ENCODE results near the gene LRIG3.
"Not testable (repeated sequence)": the region's sequence is repeated elsewhere in the genome, so short reads cannot be mapped to it uniquely, and the experiment has no call there.

The LRIG3 gene

DNA sequence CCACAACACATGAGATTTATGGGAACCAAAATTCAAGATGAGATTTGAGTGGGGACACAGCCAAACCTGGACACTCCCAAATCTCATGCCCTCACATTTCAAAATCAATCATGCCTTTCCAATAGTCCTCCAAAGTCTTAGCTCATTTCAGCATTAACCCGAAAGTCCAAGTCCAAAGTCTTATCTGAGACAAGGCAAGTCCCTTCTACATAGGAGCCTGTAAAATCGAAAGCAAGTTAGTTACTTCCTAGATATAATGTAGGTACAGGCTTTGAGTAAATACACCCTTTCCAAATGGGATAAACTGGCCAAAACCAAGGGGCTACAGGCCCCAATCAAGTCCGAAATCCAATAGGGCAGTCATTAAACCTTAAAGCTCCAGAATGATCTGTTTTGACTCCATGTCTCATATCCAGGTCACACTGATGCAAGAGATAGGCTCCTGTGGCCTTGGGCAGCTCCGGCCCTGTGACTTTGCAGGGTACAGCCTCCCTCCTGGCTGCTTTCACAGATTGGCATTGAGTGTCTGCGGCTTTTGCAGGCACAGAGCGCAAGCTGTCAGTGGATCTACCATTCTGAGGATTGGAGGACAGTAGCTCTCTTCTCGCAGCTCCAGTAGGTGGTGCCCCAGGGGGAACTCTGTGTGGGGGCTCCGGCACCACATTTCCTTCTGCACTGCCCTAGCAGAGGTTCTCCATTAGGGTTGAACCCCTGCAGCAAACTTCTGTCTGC, 60.1 kb downstream of the LRIG3 start:
- no peak for DNase-seq (ENCODE audit: low spot score)

GRCh38 chr12:58858030-58858429, 62.3 kb downstream of the LRIG3 start:
- no peak for DNase-seq (ENCODE audit: low spot score)

- DNase-seq (ENCODE audit: low spot score): not testable (repeated sequence)
Measured at GRCh38 chr12:58857206-58857605, 63.1 kb downstream of the LRIG3 start.

- DNase-seq (ENCODE audit: low spot score): not testable (repeated sequence)
Measured at GRCh38 chr12:58855630-58856029, 64.7 kb downstream of the LRIG3 start.

DNA sequence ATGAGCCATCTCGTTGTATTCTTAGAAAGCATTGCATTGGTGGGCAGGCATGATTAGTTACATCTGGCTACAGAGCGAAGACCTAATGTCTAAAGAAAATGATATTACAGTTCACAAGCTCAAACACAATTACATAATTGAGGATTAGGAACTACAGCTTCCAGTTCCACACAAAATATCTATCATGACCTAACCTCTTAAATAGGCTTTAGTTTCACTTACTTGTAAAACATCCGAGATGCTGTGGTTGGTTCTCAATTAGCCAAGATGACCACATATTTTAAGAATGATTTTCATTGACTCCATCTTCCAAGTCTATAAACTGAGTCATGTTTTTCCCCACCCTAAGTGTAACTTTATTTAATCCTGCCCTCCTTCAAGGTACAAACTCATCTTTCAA, 69.5 kb downstream of the LRIG3 start:
- no peak for DNase-seq (ENCODE audit: low spot score)

DNA sequence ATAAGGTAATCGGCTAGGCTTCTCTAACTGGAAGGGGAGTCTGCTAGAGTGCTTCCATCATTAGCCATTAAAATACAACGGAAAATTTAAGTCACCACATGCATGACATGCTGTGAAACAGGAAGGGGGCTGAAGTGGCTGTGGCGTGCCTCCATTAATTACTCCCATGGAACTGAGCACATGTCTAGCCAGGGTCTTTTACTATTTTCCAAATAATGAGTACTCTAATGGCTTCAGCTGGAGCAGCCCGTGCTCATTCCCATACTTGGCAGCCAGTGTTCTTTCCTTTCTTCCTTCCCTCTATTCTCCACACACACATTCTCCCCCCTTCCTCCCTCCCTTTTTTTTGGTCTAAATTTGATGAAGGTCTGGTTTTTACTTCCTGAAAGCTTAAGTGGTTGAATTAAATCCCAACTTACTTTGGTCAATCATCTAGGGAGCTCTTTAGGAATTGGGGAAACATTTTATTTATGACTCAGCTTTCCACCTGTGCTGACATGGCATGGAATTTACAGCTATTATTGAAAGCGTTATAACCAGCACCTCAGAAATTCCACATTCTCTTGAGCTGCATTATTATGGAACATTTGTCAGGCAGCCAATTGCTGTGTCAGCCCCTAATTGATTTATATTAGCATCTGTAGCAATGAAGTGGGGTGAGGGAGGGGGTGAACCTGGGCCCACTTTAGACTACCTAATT, 72.3 kb downstream of the LRIG3 start:
- DNase-seq (ENCODE audit: low spot score): no peak

DNA sequence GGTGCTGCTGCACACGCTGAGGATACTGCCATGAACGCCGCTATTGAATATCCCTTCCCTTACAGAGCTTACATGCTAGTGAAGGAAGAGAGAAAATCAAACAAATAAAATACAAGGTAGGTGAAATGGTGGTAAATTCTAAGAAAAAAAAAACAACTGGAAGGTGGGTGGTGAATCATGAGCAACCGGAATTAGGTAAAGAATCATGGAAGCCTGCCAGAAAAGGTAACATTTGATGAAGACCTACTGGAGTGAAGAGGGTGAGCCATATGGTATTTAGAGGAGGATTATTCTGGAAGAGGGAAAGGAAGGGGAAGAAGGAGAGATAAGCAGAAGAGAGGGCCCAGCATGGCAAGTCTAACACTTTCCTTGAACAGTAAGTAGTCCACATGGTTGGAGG, 76.1 kb downstream of the LRIG3 start:
- no peak for DNase-seq (ENCODE audit: low spot score)

- DNase-seq (ENCODE audit: low spot score): no peak
Measured at GRCh38 chr12:58841058-58841798, 79.1 kb downstream of the LRIG3 start.

- no peak for DNase-seq (ENCODE audit: low spot score)
Measured at GRCh38 chr12:58833853-58834252, 86.5 kb downstream of the LRIG3 start.

GRCh38 chr12:58832920-58833319, 87.4 kb downstream of the LRIG3 start:
- DNase-seq (ENCODE audit: low spot score): no peak
